Pancreas (tissue), 10 donors: ENCODE data around the gene SDHB. TPM values are rescaled to one million over a fixed set of nuclear protein-coding genes. Genes with fewer than 3 reads are reported as not detected.

Experiments used
- ATAC-seq, 4 donors: fragments of 200-7000 bp; cut with Tn5 transposase; one replicate each; pipeline versions ENCODE4 v1.8.0 to v1.9.1; 2020; ENCODE audit warnings: mild to moderate bottlenecking in 4 of 4, moderate library complexity in 4 of 4
- DNase-seq, 6 donors: peaks; one replicate each; pipeline ENCODE4 v3.0.0-alpha.2; 2020
- FAIRE-seq: peaks from 2 replicates; lab custom pipeline; 2012; peaks lifted over from hg19 to GRCh38; lab: Jason Lieb, UNC
- H3K27ac ChIP-seq, 4 donors: fragments of 200-600 bp; sonication (generic); 1 replicate in 3 of 4; 2 replicates in 1 of 4; pipeline versions ENCODE4 v1.5.0 to v1.8.0; 2020
- H3K27me3 ChIP-seq, 4 donors: fragments of 200-600 bp; one replicate each; pipeline ENCODE4 v1.8.0; 2021
- H3K36me3 ChIP-seq, 3 donors: fragments of 200-600 bp; sonication (generic) in 1 of 3; one replicate each; pipeline versions ENCODE4 v1.5.0 to v1.8.0; 2020 to 2021
- H3K4me1 ChIP-seq, 3 donors: fragments of 200-600 bp; one replicate each; pipeline ENCODE4 v1.8.0; 2021
- H3K4me3 ChIP-seq, 4 donors: fragments of 200-600 bp; sonication (generic) in 2 of 4; one replicate each; pipeline versions ENCODE4 v1.5.0 to v1.8.0; 2020 to 2021
- H3K9me3 ChIP-seq, 4 donors: fragments of 200-600 bp; one replicate each; pipeline ENCODE4 v1.8.0; 2021
- CTCF ChIP-seq, 4 donors: fragments of 200-600 bp; sonication (generic) in 3 of 4; IDR thresholded peaks; one replicate each; pipeline versions ENCODE4 v1.5.0 to v1.8.0; 2021; ENCODE audit warnings: antibody characterized with exemption in 4 of 4
- WGBS, 2 donors: extraction: QIAGEN DNeasy Blood & Tissue Kit; methylation state at CpG; one replicate each; pipeline ENCODE4 v1.1.7; 2013; 5-methylcytosine and 5-hydroxymethylcytosine counted together
- intact Hi-C, 3 donors: fragments of 100-400 bp; cut with DNase I; formaldehyde crosslinking; loops; one replicate each; pipeline versions ENCODE4 v1.11.1 to v1.14.2; 2022
- polyA plus RNA-seq, 2 donors: library from polyadenylated mRNA; stranded (reverse); fragments of 200-250 nt; gene quantifications; one replicate each; pipeline ENCODE4 v1.2.3, GENCODE V29; 2013
- total RNA-seq, 6 donors: library from RNA; stranded (reverse); fragmentation: NEBNext Ultra II Directional in 4 of 6; extraction: Animal tissue kit (Norgen Biotek cat#: 25700) in 4 of 6; gene quantifications; one replicate each; pipeline versions ENCODE4 v1.2.1 to v1.2.4, GENCODE V29; 2021 to 2023
- donor health status: healthy with polysubstance abuse.
- donor health status: DM: no; HTN: no; CAD: no; lungs with moderate emphysema.
- donor health status: DM: no; HTN: no; CAD: no.
- donor health status: control.
- donor health status: control.
- donor health status: Bipolar disorder and iron deficiency.
- donor health status: DM: yes; HTN: yes; CAD: no.
- donor health status: DM: no; HTN: no; CAD: no.
- donor health status: DM: no; HTN: no; CAD: no.
- donor health status: DM: yes; HTN: yes; CAD: no.

The SDHB gene
- total and polyA plus RNA-seq, 8 donors = 28.5 to 50.8 (median 44.7) TPM

GRCh38 chr1:17060306-17060749 lies 6.5 kb upstream of the SDHB start:
- Histone ChIP-seq H3K36me3 (no peaks in the 10 kb centered on the region), H3K4me1 (no peaks in the 10 kb centered on the region), H3K27ac (no peak overlapping the region), H3K4me3 (no peak overlapping the region), H3K27me3 (no peaks in the 10 kb centered on the region), H3K9me3 (no peaks in the 10 kb centered on the region)
- ATAC-seq = peak in 1 of 4 donors; percentile 6
- 46 to 55% methylated on average over 11 of the region's 11 CpGs for WGBS, 2 donors
- no peak for FAIRE-seq
- no peak for DNase-seq
- no peak for TF ChIP-seq CTCF (IDR thresholded peaks at IDR 0.05)
- intact Hi-C loops = loop anchor here in 1 of 3 donors (5.0 kb wide), 1 partner anchor 177 kb away; no protein-coding TSS in a partner anchor

GRCh38 chr1:17059391-17060305 lies 5.8 kb upstream of the SDHB start:
- ATAC-seq (peak; percentile 85 to 96 (median 94)), DNase-seq (peak; percentile 73 to 90 (median 76)), FAIRE-seq (no peak)
- H3K27me3 ChIP-seq = no peaks in the 10 kb centered on the region
- H3K4me3 ChIP-seq = no peak overlapping the region
- intact Hi-C loops = loop anchor here in 2 of 3 donors (5.0 kb wide), 1 partner anchor 178 kb away; no protein-coding TSS in a partner anchor
- WGBS, 2 donors = 36 to 37% methylated on average over 12 of the region's 12 CpGs
- peak in 3 of 4 donors; percentile 58 to 72 (median 59) for TF ChIP-seq CTCF (IDR thresholded peaks at IDR 0.05)
- no peaks in the 10 kb centered on the region for H3K4me1 ChIP-seq
- H3K27ac ChIP-seq = no peak overlapping the region
- H3K36me3 ChIP-seq = no peaks in the 10 kb centered on the region
- H3K9me3 ChIP-seq = no peaks in the 10 kb centered on the region

- DNase-seq (no peak), FAIRE-seq (no peak), ATAC-seq (no peak)
- Histone ChIP-seq H3K9me3 (no peaks in the 10 kb centered on the region), H3K4me3 (no peak overlapping the region), H3K27ac (no peak overlapping the region), H3K4me1 (peaks cover 7 to 18% (median 13%) of the 10 kb centered on the region in 3 donors), H3K27me3 (no peaks in the 10 kb centered on the region), H3K36me3 (no peaks in the 10 kb centered on the region)
- intact Hi-C loops = loop anchor here in 1 of 3 donors (5.0 kb wide), 1 partner anchor 181 kb away; no protein-coding TSS in a partner anchor
- 83 to 85% methylated on average over 4 of the region's 4 CpGs for WGBS, 2 donors
- TF ChIP-seq CTCF (IDR thresholded peaks at IDR 0.05) = no peak
Measured at GRCh38 chr1:17056551-17056950, 2.7 kb upstream of the SDHB start.

GRCh38 chr1:17055801-17056200 lies 2.0 kb upstream of the SDHB start:
- H3K9me3 ChIP-seq = no peaks in the 10 kb centered on the region
- peaks cover 7 to 18% (median 16%) of the 10 kb centered on the region in 3 donors for H3K4me1 ChIP-seq
- no peak for TF ChIP-seq CTCF (IDR thresholded peaks at IDR 0.05)
- WGBS, 2 donors = 85 to 87% methylated on average over 7 of the region's 7 CpGs
- ATAC-seq = no peak
- no peak for FAIRE-seq
- intact Hi-C loops = loop anchor here in 1 of 3 donors (5.0 kb wide), 1 partner anchor 182 kb away; no protein-coding TSS in a partner anchor
- H3K27me3 ChIP-seq = no peaks in the 10 kb centered on the region
- no peaks in the 10 kb centered on the region for H3K36me3 ChIP-seq
- H3K4me3 ChIP-seq = no peak overlapping the region
- no peak for DNase-seq
- H3K27ac ChIP-seq = no peak overlapping the region
